Measurements from ENCODE around the gene ITGA7.

The ITGA7 gene

GRCh38 chr12:55707841-55708694 is at the start of gene ITGA7:
ITGA7 (minus strand) TSS chr12:55707904; CDS start chr12:55707682, 222 bp downstream.
- no peak for DNase-seq (ENCODE audit: low read depth)

- DNase-seq (ENCODE audit: low read depth), result no peak
These were observed 47.5 kb upstream of the ITGA7 start for GRCh38 chr12:55755246-55755645.

GRCh38 chr12:55748230-55748993 is 40.7 kb upstream of the ITGA7 start:
- DNase-seq (ENCODE audit: low read depth), result no peak

- no peak for DNase-seq (ENCODE audit: low read depth)
These were observed 39.2 kb upstream of the ITGA7 start for GRCh38 chr12:55746913-55747231.

GRCh38 chr12:55746174-55746912 is 38.6 kb upstream of the ITGA7 start:
- no peak for DNase-seq (ENCODE audit: low read depth)

- no peak for DNase-seq (ENCODE audit: low read depth)
These were observed 37.9 kb upstream of the ITGA7 start for GRCh38 chr12:55745361-55746173.

GRCh38 chr12:55744340-55745030 is 36.8 kb upstream of the ITGA7 start:
- DNase-seq (ENCODE audit: low read depth), result no peak

GRCh38 chr12:55743406-55744339 is 36.0 kb upstream of the ITGA7 start:
- DNase-seq (ENCODE audit: low read depth), result no peak

- DNase-seq (ENCODE audit: low read depth), result no peak
These were observed 35.2 kb upstream of the ITGA7 start, which contains the start of gene GDF11 for GRCh38 chr12:55742719-55743405. GDF11 (plus strand) TSS chr12:55743122; CDS start chr12:55743317, 195 bp downstream.

- DNase-seq (ENCODE audit: low read depth), result no peak
These were observed 34.4 kb upstream of the ITGA7 start for GRCh38 chr12:55741931-55742680.

- no peak for DNase-seq (ENCODE audit: low read depth)
These were observed 31.3 kb upstream of the ITGA7 start for GRCh38 chr12:55739025-55739378.

GRCh38 chr12:55738123-55739024 is 30.7 kb upstream of the ITGA7 start:
- peak; percentile 64 for DNase-seq (ENCODE audit: low read depth)

GRCh38 chr12:55737581-55738122 is 29.9 kb upstream of the ITGA7 start:
- no peak for DNase-seq (ENCODE audit: low read depth)

GRCh38 chr12:55736780-55737580 is 29.3 kb upstream of the ITGA7 start:
- DNase-seq (ENCODE audit: low read depth), result no peak

GRCh38 chr12:55736076-55736475 is 28.4 kb upstream of the ITGA7 start:
- no peak for DNase-seq (ENCODE audit: low read depth)

GRCh38 chr12:55734595-55734994 is 26.9 kb upstream of the ITGA7 start:
- DNase-seq (ENCODE audit: low read depth), result no peak
